ENCODE measurements around the gene DNPEP.
"Not testable (repeated sequence)": the region's sequence is repeated elsewhere in the genome, so short reads cannot be mapped to it uniquely, and the experiment has no call there.

The DNPEP gene

GRCh38 chr2:219399716-219400478, 12.2 kb upstream of the DNPEP start:
- peak in 1 of 2 experiments; percentile 59 for DNase-seq

DNA sequence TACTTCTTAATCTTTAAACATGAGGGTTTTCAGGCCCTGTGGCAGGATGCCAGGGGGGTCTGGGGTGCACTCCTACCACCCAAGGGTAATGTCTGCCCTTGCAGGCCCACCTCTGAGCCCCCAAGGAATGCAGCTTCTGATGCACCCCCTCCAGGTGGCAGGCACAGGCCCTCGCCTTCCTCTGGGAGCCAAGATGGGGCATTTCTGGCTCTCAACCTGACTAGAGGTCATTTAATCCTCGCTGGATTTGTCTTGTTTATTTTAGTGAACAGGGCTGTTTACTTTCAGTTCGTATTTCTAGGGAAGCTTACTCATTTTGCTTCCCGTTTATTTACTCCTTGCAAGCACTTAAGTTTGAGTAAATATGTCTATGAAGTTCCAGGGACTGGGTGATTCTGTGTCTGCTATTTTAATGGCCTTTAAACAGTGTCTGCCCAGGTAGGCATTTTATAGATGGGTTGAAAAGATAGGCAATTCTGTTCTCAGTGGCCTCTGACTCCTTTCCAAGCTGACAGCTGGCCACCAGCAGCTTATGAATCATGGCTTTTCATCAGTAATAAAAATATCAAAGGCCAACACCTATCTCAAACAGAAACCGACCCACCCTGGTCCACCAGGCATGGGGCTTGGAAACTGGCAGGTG, 11.1 kb upstream of the DNPEP start:
- peak; percentile 63 to 89 for DNase-seq

- DNase-seq, result peak; percentile 6 to 55
Observed at GRCh38 chr2:219396863-219397457, 9.2 kb upstream of the DNPEP start.

GRCh38 chr2:219395609-219396008, 7.9 kb upstream of the DNPEP start:
- no peak for DNase-seq

DNA sequence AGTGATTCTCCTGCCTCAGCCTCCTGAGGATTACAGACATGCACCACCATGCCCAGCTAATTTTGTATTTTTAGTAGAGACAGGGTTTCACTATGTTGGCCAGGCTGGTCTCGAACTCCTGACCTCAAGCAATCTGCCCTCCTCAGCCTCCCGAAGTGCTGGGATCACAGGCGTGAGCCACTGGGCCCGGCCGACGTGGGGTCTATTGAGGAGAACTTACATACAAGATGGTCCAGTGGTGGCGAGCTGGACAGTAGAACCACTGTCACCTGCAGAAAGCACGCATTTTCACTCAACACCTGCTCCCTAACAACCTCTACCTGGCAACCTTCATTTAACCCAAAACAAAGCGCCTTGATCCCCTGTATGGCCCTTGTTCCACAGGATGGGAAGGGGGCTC, 7.3 kb upstream of the DNPEP start:
- not testable (repeated sequence) for DNase-seq

GRCh38 chr2:219392754-219393153, 5.0 kb upstream of the DNPEP start:
- no peak for DNase-seq

- DNase-seq, result no peak
Observed at GRCh38 chr2:219388907-219389156, 1.1 kb upstream of the DNPEP start.

GRCh38 chr2:219388121-219388906, 602 bp upstream of the DNPEP start:
- DNase-seq, result peak; percentile 88 to 96

DNA sequence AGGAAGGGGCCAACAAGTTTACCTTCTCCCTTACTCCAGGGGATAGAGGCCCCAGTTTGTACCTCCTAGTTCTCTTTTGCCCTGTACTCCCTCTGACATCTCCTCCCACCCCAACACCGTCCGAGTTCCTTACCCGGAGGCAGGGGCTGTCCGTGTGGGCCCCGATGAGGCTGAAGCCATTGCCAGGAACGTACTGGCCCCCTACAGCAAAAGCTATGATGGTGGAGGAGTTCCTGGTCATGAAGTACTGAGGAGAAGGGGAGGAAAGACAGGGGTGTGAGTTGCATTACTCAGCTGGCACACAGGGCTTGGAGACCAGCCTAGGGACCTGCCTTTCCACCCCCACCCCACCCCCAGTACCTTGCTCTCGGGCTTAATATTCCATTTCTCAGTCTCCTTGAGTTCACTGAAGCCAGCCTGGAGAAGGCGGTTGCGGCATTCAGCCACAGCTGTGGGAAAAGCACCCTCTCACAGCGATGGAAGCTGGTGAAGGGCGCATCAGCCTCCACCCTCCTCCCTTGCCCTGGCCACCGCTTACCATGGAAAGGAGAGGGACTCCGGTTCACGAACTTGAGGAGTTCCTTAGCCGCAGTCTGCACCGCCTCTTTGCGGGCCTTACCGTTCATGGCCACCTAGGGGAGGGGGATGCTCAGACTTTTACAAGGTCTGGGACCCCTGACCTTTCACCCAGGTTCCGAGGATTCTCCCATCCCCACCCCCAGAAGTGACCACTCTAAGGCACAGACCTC, 1.0 kb downstream of the DNPEP start:
- no peak for DNase-seq

DNA sequence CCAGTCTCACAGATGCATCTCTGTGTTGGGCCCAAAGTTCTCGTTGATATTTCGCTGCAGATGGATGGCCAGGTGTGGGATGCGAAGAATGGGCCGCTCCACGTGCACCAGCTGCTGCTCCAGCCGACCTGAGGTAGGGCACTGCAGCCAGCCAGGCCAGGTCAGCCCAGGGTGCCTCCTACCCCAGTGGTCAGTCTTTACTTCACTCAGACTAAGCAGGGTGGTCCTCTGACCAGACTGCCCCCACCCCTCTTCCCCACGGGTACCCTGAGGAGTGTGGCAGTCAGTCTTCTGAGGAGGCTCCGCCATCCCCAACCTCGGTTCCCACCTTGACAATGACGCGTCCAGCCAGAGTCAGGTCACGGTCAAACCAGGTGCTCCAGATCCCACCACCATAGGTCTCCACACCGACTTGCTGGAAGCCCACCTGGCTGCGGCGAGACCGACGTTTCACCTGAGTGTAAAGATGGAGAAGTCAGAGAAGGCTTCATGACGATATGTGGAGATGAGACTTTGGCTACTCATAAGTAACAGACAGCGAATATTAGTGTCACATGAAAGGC, 1.7 kb downstream of the DNPEP start:
- no peak for DNase-seq

DNA sequence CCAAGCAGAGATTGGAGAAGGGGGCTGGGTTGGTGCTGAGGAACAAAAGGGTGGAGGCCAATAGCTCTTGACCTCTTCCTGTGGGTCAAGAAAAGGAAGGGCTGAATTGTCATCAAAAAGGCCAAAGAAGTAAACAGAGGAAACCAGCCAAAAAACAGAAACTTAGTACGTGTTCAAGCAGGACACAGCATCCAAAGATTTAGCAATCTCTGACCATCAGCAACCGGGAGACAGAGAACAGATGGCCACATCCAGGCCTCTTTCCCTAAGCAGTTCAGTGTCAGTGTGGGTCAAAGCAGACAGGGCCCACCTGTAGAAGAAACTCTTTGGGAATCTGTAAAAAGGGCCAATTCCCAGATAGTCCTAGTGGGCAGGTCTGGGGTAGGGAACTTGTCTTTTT, 2.9 kb downstream of the DNPEP start:
- DNase-seq, result no peak

- no peak for DNase-seq
Observed at GRCh38 chr2:219384083-219384713, 3.5 kb downstream of the DNPEP start.

GRCh38 chr2:219381448-219381847, 6.3 kb downstream of the DNPEP start:
- no peak for DNase-seq

- no peak for DNase-seq
Observed at GRCh38 chr2:219380926-219381325, 6.8 kb downstream of the DNPEP start.

DNA sequence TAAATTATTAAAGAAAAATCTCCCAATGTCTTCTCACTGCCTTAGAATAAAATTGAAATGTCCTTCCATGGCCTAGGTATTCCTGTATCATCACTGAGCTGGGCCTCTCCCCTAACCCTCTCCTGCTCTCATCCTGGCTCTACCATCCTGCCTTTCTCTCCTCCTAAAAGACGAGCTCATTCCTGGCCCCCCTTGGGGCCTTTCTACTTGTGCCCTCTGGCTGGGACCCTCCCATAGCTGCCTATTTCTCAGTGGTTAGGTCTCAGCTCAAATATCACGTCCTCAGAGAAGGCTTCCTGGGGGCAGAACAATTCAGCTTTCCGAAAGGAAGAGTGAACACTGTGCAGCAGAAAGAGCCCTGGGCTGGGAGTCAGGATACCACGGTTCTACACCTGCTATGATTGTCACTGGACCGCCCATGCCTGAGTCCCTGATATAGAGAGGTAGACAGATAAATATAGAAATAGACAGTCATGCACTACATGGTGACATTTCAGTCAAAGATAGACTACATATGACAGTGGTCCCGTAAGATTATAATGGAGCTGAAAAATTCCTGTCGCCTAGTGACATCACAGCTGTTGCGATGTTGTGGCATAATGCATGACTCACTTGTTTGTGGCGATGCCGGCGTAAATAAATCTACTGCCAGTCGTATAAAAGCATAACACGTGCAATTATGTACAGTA, 9.4 kb downstream of the DNPEP start:
- DNase-seq, result peak in 1 of 2 experiments; percentile 2

GRCh38 chr2:219369447-219369861, 18.3 kb downstream of the DNPEP start:
- DNase-seq, result peak in 1 of 2 experiments; percentile 8

- DNase-seq, result no peak
Observed at GRCh38 chr2:219368690-219369191, 19.0 kb downstream of the DNPEP start.

DNA sequence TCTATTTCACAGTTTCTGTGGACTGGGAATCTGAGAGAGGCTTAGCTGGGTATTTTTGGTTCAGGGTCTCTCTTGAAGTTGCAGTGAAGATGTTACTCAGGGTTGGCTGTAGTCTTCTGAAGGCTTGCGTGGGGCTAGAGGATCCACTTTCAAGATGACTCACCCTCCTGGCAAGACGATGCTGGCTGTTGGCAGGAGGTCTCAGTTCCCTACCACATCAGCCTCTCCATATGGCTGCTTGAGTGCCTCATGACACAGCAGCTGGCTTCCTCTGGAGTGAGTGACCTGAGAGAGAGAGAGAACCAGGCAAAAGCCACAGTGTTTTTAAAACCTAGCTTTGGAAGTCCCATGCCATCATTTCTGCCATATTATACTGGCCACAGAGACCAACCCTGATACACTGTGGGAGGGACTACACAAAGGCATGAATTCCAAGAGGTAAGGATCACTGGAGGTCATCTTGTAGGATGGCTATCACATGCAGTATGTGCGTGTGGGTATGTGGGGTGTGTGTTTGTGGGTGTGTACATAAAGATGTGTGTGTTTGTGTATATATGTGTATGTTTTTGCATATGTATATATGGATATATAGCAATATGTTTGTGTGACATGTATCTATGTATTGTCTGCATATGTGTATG, 25.1 kb downstream of the DNPEP start:
- DNase-seq, result no peak

DNA sequence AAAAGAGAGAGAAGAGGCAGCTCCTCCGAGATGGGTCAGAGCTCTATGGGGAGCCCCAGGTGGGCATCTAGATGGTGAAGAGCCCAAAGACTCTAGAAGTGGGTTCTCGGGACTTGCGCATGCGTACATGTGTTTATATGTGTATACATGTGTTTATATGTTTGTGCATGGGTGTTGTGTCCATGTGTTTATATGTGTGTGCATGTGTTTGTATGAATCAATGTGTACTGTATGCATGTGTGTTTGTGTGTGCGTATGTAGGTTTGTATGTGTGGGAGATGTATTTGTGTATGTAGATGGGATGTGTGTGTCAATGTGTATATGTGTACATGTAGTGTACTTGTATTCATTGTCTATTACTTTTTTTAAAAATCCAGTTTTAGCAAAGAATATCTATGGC, 25.6 kb downstream of the DNPEP start:
- DNase-seq, result no peak
